MM.1S (cell line): ENCODE results near the gene LDLRAD1.

Source experiments
- DNase-seq: peaks from one replicate; pipeline ENCODE4 v3.0.0-alpha.2; 2015
- H2AFZ ChIP-seq: fragments of 300-600 bp; sonication (generic); 2 replicates; pipeline ENCODE4 v1.6.0; 2016; ENCODE audit warnings: antibody characterized with exemption, low read length
- H3F3A ChIP-seq: fragments of 300-600 bp; sonication (generic); 2 replicates; pipeline ENCODE4 v1.6.1; 2016; ENCODE audit warnings: mild to moderate bottlenecking, antibody characterized with exemption, low read length, moderate library complexity, mixed read lengths; ENCODE audit not compliant: insufficient read depth
- H3K27ac ChIP-seq: fragments of 300-600 bp; sonication (generic); 2 replicates; pipeline ENCODE4 v1.5.1; 2016; ENCODE audit warnings: mild to moderate bottlenecking, low read length
- H3K27me3 ChIP-seq: fragments of 300-600 bp; sonication (generic); replicated peaks from 2 replicates; pipeline ENCODE4 v1.6.0; 2016; ENCODE audit warnings: low read length; ENCODE audit not compliant: insufficient read depth
- H3K36me3 ChIP-seq: fragments of 300-600 bp; sonication (generic); replicated peaks from 2 replicates; pipeline ENCODE4 v1.6.1; 2016; ENCODE audit warnings: mild to moderate bottlenecking, low read length, mixed read lengths; ENCODE audit not compliant: insufficient read depth
- H3K4me1 ChIP-seq: fragments of 300-600 bp; sonication (generic); 2 replicates; pipeline ENCODE4 v1.6.1; 2016; ENCODE audit warnings: low read length, mixed read lengths
- H3K4me2 ChIP-seq: fragments of 300-600 bp; sonication (generic); 2 replicates; pipeline ENCODE4 v1.6.0; 2016; ENCODE audit warnings: low read depth, low read length
- H3K4me3 ChIP-seq: fragments of 300-600 bp; sonication (generic); 2 replicates; pipeline ENCODE4 v1.5.1; 2016; ENCODE audit warnings: low read length, mixed read lengths
- H3K79me2 ChIP-seq: fragments of 300-600 bp; sonication (generic); 2 replicates; pipeline ENCODE4 v1.6.1; 2016; ENCODE audit warnings: mixed run types, low read length, mixed read lengths
- H3K9ac ChIP-seq: fragments of 300-600 bp; sonication (generic); 2 replicates; pipeline ENCODE4 v1.6.1; 2016; ENCODE audit warnings: low read length, mixed read lengths
- H3K9me2 ChIP-seq: fragments of 300-600 bp; sonication (generic); replicated peaks from 2 replicates; pipeline ENCODE4 v1.6.1; 2016; ENCODE audit warnings: mild to moderate bottlenecking, low read length, mixed read lengths; ENCODE audit not compliant: insufficient read depth
- H3K9me3 ChIP-seq: fragments of 300-600 bp; sonication (generic); replicated peaks from 2 replicates; pipeline ENCODE4 v1.6.1; 2016; ENCODE audit warnings: mild to moderate bottlenecking, low read length, mixed read lengths; ENCODE audit not compliant: insufficient read depth
- H4K20me1 ChIP-seq: fragments of 300-600 bp; sonication (generic); 2 replicates; pipeline ENCODE4 v1.6.1; 2016; ENCODE audit warnings: mild to moderate bottlenecking, low read length, moderate library complexity, mixed read lengths; ENCODE audit not compliant: insufficient read depth
- CTCF ChIP-seq: fragments of 300-600 bp; sonication (generic); IDR thresholded peaks from 2 replicates; pipeline ENCODE4 v1.5.1; 2016; ENCODE audit warnings: antibody characterized with exemption, low read length, mixed read lengths
- EZH2 ChIP-seq: fragments of 300-600 bp; sonication (generic); optimal IDR thresholded peaks from 2 replicates; pipeline ENCODE3; 2017; ENCODE audit warnings: low read depth, mild to moderate bottlenecking, antibody characterized with exemption, low read length, mixed read lengths
- EZH2phosphoT487 ChIP-seq: fragments of 300-600 bp; sonication (generic); IDR thresholded peaks from 2 replicates; pipeline ENCODE4 v1.6.1; 2018; ENCODE audit warnings: antibody characterized with exemption, low read length

The LDLRAD1 gene

GRCh38 chr1:54016343-54017282, 1.4 kb downstream of the LDLRAD1 start:
- TF ChIP-seq CTCF (no peak), EZH2phosphoT487 (no peak), EZH2 (no peak)
- no peak overlapping the region for H3K9ac ChIP-seq
- H3K9me3 ChIP-seq, result no peaks in the 10 kb centered on the region
- H3K79me2 ChIP-seq, result no peaks in the 10 kb centered on the region
- H3K4me3 ChIP-seq, result no peak overlapping the region
- no peaks in the 10 kb centered on the region for H3K4me1 ChIP-seq
- no peaks in the 10 kb centered on the region for H3K36me3 ChIP-seq
- DNase-seq, result no peak
- no peak overlapping the region for H3K27ac ChIP-seq
- H2AFZ ChIP-seq, result no peak overlapping the region
- no peaks in the 10 kb centered on the region for H3K27me3 ChIP-seq
- H3K4me2 ChIP-seq, result no peak overlapping the region
- no peaks in the 10 kb centered on the region for H4K20me1 ChIP-seq
- no peaks in the 10 kb centered on the region for H3K9me2 ChIP-seq
- H3F3A ChIP-seq, result no peaks in the 10 kb centered on the region

- Histone ChIP-seq H3K79me2 (no peaks in the 10 kb centered on the region), H3K9me3 (no peaks in the 10 kb centered on the region), H3K4me1 (no peaks in the 10 kb centered on the region), H3K4me3 (no peak overlapping the region), H2AFZ (no peak overlapping the region), H3K36me3 (no peaks in the 10 kb centered on the region), H3F3A (no peaks in the 10 kb centered on the region), H3K4me2 (no peak overlapping the region), H3K27me3 (no peaks in the 10 kb centered on the region), H4K20me1 (no peaks in the 10 kb centered on the region), H3K27ac (no peak overlapping the region), H3K9me2 (no peaks in the 10 kb centered on the region), H3K9ac (no peak overlapping the region)
- DNase-seq, result no peak
- TF ChIP-seq EZH2, result no peak
- TF ChIP-seq EZH2phosphoT487, result no peak
- no peak for TF ChIP-seq CTCF
Measured at GRCh38 chr1:54014009-54014629, 3.9 kb downstream of the LDLRAD1 start.

- no peaks in the 10 kb centered on the region for H3K9me3 ChIP-seq
- no peaks in the 10 kb centered on the region for H3K4me1 ChIP-seq
- no peaks in the 10 kb centered on the region for H3K27me3 ChIP-seq
- no peaks in the 10 kb centered on the region for H3F3A ChIP-seq
- TF ChIP-seq CTCF, result no peak
- TF ChIP-seq EZH2, result no peak
- TF ChIP-seq EZH2phosphoT487, result no peak
- DNase-seq, result no peak
- H3K9me2 ChIP-seq, result no peaks in the 10 kb centered on the region
- H4K20me1 ChIP-seq, result no peaks in the 10 kb centered on the region
- no peak overlapping the region for H3K4me2 ChIP-seq
- no peak overlapping the region for H3K4me3 ChIP-seq
- H3K36me3 ChIP-seq, result no peaks in the 10 kb centered on the region
- no peak overlapping the region for H3K9ac ChIP-seq
- no peaks in the 10 kb centered on the region for H3K79me2 ChIP-seq
- no peak overlapping the region for H3K27ac ChIP-seq
- H2AFZ ChIP-seq, result no peak overlapping the region
Measured at GRCh38 chr1:54013393-54014008, 4.5 kb downstream of the LDLRAD1 start.
